HFF-Myc (cell line): ENCODE measurements around the gene FGG.

ENCODE experiments used
- DNase-seq: peaks from one replicate; pipeline ENCODE4 v3.0.0-alpha.2; 2011; ENCODE audit warnings: low read depth; ENCODE audit errors: extremely low read depth
- H3K4me3 ChIP-seq: replicated peaks from 2 replicates; pipeline ENCODE4 v1.5.1; 2011; ENCODE audit warnings: low read depth, mild to moderate bottlenecking, control low read depth, low read length
- TF ChIP-seq, protein P1 (sequence below): IDR thresholded peaks from 2 replicates; pipeline ENCODE4 v1.5.1; 2012; ENCODE audit warnings: mild to moderate bottlenecking, low read depth, low read length, control low read depth; ENCODE audit errors: missing control alignments

FGG gene

DNA sequence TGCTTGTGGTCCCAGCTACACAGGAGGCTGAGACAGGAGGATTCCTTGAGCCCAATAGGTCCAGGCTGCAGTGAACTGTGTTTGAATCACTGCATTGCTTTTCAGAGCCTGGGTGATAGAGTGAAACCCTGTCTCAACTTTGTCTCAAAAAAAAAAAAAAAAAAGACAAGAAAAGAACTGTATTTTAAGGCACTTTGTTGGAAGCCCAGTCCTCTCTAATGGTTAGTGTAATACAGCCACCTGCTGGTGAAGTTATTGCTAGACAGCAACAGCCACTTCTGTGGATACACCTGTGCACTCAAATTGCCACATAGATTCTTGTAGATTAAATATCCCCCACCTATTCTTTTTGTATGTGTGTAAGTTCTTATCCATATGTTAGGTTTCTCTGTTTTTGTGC is 10.1 kb upstream of the FGG start:
- TF ChIP-seq, protein P1, sequence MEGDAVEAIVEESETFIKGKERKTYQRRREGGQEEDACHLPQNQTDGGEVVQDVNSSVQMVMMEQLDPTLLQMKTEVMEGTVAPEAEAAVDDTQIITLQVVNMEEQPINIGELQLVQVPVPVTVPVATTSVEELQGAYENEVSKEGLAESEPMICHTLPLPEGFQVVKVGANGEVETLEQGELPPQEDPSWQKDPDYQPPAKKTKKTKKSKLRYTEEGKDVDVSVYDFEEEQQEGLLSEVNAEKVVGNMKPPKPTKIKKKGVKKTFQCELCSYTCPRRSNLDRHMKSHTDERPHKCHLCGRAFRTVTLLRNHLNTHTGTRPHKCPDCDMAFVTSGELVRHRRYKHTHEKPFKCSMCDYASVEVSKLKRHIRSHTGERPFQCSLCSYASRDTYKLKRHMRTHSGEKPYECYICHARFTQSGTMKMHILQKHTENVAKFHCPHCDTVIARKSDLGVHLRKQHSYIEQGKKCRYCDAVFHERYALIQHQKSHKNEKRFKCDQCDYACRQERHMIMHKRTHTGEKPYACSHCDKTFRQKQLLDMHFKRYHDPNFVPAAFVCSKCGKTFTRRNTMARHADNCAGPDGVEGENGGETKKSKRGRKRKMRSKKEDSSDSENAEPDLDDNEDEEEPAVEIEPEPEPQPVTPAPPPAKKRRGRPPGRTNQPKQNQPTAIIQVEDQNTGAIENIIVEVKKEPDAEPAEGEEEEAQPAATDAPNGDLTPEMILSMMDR, result peak; percentile 44
- H3K4me3 ChIP-seq, result no peak overlapping the region
- DNase-seq, result no peak

DNA sequence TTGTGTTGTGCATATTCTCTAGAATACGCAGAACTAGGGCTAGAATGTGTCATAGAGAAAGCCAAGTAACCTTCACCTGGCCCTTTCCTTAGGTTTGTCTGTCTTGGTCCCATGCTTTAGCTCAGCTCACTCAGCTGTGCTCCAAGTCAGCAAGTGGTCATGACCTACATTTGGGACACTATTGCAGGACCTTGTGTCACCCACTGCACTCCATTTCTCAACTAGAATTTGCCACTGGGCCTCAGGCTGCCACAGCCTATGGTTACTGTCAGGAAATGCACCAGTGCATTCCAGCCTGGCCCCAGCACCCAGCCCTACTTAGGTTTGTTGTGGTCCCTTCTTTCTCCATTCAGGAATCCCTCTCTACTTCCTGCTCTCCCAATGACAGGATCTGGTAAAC is 7.7 kb upstream of the FGG start:
- TF ChIP-seq, protein P1, result no peak
- no peak for DNase-seq
- H3K4me3 ChIP-seq, result no peak overlapping the region

DNA sequence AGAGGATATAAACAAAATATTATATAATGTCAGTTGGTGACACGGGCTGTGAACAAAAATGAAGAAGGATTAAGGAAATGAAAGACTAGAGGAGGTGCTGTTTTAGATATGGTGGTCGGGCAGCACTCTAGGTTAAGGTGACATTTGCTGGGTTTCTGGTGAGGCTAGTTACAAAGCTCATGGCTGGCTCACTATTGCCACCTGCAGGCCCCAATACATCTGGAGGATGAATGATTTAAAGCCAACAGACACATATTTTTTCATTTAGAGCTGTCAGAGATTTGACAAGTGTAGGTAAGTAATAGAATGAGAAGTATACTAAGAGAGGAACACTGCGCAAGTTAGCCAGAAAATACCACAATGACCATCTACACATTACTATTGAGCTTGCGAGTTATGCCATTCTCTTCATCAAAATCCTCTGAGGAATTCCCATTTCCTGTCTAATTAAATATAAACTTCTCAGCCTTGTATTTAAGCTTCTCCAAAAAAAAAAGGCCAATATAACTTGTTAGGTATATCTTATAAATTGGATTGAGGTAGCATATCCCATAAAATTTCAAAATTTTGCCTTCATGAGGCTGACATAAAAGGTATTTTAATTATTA is 6.4 kb upstream of the FGG start:
- no peak for DNase-seq
- TF ChIP-seq, protein P1, result peak; percentile 73
- H3K4me3 ChIP-seq, result no peak overlapping the region

GRCh38 chr4:154617820-154618317 is 5.4 kb upstream of the FGG start:
- DNase-seq, result no peak
- TF ChIP-seq, protein P1, result no peak

DNA sequence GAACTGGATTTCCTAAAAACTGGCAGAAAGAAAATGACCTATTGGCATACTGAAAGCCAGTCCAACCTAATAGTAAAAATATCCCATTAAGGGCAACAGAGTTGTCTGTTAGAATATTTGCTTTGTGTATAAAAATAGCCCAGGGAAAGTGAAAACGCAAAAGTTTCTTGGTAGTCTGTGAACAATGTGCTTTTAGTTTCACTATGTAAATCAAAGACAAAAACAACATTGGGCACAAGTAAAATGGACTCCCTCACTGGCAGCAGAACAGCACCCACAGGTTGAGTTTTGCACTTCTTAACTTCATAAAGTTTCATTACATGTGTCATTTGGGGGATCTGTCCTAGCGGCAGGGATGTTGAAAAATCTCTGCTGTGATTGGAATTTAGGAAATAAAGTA is 4.3 kb upstream of the FGG start:
- no peak for DNase-seq
- TF ChIP-seq, protein P1, result no peak
- no peak overlapping the region for H3K4me3 ChIP-seq

More at GRCh38 chr4:154617820-154618317, 5.4 kb upstream of the FGG start:
- no peak overlapping the region for H3K4me3 ChIP-seq

GRCh38 chr4:154616287-154616686 is 3.8 kb upstream of the FGG start:
- no peak overlapping the region for H3K4me3 ChIP-seq
- TF ChIP-seq, protein P1, result no peak
- DNase-seq, result no peak

GRCh38 chr4:154615211-154615610 is 2.8 kb upstream of the FGG start:
- TF ChIP-seq, protein P1, result no peak
- H3K4me3 ChIP-seq, result no peak overlapping the region
- DNase-seq, result no peak
